Fibroblast of gingiva (primary cell): ENCODE results near the gene PCDH15.
"Not testable (repeated sequence)": the region's sequence is repeated elsewhere in the genome, so short reads cannot be mapped to it uniquely, and the experiment has no call there.

Experiments
- DNase-seq: peaks from one replicate; pipeline ENCODE4 v3.0.0-alpha.2; 2011; ENCODE audit warnings: low read depth

Gene PCDH15

DNA sequence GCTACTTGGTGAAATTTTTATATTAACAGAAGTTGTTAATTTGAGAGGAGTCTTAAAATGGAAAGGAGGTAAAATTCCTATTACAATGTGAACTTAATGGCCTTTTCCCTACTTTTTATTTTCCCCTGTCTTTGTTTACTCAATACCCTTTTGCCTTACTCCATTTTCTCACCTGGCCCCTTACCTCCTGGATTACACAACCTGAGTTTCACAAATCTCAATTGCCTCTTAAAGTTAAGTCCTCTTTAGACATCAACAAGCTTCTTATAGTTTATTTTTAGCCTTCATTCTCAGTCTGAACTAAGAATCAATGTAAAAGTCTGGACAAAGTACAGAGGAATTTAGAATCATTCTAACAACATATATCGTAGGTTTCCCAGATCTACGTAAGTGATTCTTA, 247.0 kb downstream of the PCDH15 start:
- DNase-seq = no peak

DNA sequence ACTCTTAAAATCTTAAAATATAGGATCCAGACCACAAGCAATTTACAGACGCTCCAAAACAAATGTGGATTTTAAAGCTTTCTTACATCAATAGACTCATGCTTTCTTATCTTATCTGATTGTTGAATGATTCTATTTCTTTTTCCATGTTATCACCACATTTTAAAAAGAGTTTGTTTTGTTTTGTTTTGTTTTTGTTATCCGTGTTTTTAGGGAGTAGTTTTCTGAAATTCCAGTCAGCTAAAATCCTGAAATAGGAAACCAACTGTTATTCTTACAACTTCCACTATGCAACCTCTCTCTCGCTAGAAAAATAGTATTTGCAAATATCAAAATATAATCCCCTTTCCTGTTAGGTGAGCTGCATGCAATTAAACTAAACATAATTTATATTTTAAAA, 251.0 kb downstream of the PCDH15 start:
- DNase-seq = no peak

DNA sequence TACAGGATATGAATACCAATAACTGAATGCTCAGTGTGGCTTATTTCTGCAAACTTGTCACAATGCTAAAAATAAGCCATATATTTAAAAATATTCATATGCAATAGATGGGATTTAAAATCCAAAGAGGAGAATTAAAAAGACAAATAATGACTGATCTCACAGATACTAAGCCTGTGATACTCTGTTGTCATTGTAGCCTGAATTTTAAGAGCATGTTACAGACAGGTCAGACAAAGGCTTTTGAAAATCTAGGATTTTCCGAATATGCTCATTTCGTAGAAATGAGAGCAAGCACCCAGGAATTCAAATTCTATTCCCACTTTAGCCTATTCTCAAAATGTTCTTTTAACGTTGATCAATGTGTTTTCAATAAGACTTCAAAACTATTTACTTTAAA, 269.7 kb downstream of the PCDH15 start:
- DNase-seq = no peak

DNA sequence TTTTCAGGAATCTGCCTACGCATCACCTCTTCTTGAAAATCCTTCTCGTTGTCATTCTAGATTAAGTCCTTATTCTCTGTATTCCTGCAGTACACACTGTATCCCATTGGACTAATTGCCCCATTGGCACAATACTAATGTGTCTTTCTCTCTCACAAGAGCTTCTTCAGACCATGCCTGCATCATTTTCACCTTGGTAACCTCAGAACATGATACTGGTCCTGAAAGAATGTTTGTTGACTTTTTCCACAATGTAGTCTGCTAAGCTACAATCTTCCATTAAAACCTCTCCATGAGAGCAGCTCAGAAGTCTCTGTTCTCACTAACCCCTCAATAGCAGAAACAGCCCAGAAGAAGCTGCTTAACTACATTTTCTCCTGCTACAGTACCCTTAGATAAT, 270.7 kb downstream of the PCDH15 start:
- DNase-seq = no peak

DNA sequence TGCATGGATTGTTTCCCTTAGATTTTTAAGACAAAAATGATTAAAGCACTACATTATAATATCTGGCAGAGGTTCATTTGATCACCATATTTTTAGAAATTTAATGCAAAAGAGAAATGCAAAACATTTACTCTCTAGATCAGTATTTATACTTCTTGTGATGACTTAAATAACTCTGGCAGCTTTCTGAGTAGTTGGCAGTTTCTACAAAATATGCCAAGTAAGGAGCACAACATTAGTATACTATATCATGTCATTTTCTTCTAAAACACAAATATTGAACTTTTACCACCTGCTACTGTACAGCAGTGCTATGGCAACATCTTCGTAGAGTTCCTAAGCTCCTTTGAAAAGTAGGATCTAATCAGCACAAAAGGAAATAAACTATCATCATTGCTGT, 275.2 kb downstream of the PCDH15 start:
- no peak for DNase-seq

DNA sequence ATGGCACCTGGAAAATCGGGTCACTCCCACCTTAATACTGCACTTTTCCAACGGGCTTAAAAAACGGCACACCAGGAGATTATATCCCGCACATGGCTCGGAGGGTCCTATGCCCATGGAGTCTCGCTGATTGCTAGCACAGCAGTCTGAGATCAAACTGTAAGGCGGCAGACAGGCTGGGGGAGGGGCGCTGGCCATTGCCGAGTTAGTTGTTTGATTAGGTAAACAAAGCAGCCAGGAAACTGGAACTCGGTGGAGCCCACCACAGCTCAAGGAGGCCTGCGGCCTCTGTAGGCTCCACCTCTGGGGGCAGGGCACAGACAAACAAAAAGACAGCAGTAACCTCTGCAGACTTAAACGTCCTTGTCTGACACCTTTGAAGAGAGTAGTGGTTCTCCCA, 285.8 kb downstream of the PCDH15 start:
- DNase-seq = not testable (repeated sequence)

DNA sequence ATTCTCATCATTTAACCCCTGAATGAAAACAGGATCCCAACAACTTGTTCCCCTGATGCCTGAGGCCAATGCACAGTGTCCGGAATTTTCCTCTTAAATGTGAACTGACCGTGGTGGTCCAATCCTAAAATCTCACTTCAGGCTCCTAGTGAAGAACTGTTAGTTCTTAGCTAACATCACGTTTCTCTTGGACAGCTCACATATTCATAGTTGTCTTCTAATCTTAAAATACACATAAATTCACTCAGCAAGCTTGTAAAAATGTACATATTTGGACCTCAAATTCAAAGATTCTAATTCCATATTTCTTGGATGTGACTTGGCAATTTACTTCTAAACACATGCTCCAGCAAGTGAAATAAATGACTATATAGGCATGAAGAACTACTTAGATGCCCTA, 297.2 kb downstream of the PCDH15 start:
- DNase-seq = no peak

DNA sequence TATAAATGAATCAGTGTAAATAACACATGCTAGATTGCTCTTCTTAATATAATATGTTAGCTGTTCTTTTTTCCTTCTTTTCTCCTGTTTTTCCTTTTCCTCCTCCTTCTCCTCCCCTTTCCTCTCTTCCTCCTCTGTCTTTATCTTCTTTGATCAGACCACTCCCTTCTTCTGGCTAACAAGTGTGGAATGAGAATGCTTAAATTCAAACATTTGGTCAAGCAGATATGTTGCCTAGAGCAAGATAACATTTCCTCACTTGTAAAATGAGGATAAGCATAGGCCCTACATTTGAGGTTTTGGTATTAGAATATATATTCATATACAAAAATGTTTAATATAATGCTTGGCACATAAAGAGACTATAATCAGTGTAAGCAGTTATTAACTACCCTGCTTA, 299.1 kb downstream of the PCDH15 start:
- DNase-seq = no peak

DNA sequence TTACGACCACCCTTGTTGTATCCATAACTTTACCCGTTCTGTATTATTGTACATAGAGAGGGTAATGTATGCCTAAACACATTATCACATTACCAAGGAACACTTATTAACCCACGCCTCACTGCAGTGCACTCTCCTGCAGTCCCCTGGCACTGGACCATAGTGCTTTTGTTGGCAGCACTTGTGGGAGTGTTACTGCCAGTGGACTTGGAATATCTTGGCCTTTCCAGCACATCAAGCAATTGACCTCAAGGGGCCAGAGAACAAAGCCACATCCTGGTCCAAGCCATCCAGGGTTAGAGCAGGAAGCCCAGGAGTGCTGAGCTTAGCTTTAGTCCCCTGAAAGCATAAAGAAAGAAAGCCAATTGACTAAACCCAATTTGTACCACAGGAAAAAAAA, 304.2 kb downstream of the PCDH15 start:
- DNase-seq = no peak

DNA sequence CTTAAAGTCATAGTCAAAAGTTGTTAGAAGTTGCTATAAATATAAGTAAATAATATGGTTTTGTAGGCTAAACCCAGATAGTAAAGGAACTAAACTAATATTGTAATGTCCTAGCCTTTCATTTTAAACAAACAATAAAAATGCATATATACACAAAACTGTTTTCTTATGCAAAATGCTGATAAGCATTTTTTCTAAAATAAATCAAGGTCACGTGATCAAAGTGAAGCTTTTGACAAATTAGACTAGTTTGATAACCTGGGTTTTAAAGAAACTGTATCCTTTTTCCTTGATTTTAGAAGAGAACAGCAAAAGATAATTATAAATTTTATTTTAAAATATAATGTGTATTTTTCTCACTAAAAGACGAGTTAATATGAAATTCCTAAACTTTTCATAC, 313.3 kb downstream of the PCDH15 start:
- DNase-seq = no peak

DNA sequence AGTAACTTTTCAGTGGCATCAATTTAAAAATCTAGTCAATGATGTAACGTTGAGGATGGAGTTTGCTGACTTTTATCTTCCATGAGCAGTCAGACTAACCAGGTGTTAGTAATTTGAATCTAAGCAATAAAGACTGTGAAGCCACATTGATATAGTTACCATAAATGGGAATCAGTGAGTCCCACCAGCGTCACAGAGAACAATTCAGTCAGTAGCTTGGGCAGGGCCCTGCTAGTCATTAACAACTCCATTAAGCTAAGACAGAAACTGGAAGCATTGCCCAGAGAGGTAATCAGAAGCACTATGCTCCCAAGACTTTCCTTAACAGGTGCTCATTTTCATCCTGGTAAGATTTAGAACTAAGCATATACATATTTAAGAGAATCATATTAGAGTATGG, 315.1 kb downstream of the PCDH15 start:
- DNase-seq = no peak

DNA sequence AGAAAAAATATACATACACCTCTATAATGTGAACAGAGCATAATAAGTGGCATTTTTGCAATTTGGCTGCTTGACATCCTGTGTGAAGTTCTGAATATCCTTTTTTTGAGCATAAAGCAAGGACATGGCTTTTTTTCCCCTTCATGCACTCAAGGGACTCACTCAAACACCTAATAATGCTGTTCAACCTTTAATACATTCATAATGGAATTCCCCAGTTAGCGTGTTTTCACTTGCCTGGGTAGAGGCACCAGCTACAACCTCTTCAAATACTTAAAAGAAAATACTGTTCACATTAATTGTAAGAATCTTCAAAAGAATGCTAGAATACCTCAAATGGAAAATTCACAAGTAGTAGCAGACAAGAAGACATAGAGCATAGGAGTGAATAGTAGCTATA, 316.8 kb downstream of the PCDH15 start:
- no peak for DNase-seq

DNA sequence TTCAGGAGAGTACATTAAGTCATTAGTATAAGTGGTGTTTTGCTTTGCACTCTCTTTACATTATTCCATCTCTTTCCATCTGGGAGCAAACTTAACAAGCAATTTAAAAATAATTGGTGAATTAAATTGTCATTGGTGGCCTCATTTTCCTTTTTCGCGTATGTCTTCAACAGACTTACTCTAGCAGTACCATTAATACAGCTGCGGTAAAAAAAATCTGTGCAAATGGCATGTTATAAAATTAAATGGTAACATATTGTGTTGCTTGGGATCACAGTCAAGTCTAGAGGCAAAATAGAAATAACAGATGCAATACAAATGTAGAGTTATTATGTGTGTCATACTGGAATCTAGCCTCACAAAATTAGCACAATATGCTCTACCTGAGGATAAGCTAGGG, 322.4 kb downstream of the PCDH15 start:
- DNase-seq = no peak

DNA sequence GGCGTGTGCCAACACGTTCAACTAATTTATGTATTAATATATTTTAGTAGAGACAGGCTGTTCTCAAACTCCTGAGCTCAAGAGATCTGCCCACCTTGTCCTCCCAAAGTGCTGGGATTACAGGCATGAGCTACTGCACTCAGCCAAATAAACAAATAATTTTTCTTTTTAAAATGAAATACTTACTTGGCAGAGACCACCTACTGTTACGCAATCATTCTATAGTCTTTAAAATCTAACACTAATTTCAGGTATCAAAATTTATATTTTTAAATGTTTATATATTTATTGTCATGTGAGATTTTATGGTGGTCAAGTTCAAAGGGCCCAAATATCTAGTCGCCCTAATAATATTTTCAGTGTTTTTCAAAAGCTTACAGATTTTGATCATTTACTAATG, 323.3 kb downstream of the PCDH15 start:
- DNase-seq = no peak

DNA sequence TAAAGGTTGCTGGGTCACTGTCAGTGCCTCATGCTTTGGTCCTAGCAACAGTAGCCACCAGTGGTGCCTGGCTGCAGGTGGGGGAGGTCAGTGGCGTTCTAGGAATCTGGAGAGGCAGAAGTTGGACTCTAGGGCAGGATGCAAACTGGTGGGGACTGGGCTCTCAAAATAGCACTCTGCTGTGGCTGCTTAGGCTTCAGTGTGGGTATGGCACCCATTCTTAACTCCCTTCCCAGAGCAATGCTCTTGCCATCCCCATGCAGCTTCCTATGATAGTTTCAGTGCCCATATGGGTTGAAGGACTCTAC, 330.8 kb downstream of the PCDH15 start:
- no peak for DNase-seq

DNA sequence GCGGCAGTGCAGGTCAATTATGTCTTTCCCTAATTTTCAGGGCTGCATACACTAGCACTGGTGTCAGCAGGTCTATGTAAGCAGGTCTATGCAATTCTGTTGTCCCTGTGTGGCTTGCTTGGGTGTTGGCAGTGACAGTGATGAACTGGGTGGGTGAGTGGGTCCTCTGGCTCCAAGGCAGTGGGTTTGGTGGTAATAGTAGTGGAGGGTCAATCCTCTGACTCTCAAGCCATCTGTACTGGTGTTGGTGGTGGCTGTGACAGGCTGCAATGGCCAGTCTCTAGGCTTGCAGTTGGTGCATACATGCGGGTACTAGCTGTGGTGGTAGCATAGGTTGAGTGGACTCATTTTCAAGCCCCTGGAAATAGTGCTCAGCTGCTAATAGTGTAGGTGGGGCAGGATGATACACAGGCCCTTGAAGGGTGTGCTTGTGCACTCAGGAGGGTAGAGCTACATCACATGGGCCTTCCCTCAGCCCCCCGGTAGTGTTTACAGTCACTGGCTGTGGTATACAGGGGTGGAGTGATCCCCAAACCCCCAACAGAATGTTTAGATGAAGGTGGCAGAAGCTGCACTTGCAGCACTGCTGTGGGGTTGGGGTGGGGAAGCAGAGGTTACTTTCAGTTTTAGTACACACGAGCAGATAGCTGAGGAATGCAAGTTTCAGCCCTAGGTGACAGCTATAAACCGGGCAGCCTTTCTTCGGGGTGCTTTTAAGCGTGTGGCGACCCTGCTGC, 331.3 kb downstream of the PCDH15 start:
- no peak for DNase-seq

DNA sequence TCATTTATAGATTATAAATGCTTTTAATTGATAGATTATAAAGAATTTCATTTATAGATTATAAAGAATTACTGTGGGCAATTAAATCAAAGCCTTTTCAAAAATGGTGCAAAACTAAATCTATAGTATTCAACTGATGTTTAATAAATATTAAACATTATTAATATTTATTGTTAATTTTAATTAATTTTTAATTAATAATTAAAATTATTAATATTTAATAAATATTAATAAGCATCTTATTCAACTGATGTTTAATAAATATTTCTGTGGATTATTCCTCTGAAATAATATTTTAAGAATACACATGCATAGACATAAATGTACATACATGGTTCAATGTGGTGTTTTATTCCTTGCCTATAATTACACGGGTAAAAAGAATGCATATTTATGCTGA, 346.8 kb downstream of the PCDH15 start:
- no peak for DNase-seq

DNA sequence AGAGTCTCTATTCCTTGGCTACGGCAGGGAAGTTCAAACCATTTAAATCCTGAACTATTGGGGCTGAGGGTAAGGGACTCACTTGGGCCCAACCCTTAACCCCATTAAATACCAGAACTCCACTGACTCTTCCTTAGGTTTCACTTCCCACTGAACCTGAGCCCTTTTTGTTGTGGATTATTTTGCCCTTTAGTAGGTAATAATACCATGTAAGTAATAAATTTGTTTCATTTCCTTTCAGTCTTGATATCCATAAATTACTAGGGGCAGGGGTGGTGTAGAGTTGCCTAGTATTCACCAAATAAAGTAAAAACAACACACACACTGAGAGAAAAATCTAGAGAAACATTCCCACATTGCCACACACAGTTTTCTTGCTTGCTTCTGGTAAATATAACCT, 352.0 kb downstream of the PCDH15 start:
- DNase-seq = no peak

DNA sequence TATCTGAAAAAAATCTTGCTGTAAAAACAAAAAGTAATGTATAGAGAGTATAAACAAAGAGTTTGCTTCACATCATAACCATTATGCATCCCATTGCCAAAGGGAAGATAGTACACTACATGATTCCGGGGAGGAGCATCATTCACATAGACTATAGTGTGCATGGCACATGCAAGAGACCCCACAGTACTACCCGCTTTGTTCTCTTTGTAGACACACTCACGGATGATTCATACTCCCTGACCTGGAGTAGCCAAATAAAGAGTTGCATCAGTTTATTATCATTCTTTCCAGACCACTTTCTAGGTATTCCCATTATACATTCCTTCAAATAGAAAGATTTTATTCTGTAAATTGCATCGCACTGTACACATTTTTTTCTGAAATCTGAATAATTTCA, 356.9 kb downstream of the PCDH15 start:
- DNase-seq = no peak

DNA sequence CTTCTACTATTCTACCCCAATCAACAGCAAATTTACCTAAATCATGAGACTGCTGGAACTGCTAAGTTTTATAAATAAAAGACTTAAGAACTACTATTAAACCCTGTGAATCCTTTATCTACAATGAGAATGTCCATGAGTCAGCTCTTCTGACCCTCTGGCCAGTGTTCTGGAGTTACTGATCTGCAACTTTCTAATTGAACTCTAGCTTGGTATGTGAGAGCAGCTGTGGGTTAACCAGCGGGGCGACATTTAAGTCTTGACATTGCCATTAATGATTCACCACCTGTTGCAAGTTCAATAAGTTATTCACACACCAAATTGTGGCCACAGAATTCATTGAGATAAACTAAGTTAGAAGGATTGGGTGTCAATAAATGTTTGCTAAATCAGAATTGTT, 359.8 kb downstream of the PCDH15 start:
- no peak for DNase-seq

DNA sequence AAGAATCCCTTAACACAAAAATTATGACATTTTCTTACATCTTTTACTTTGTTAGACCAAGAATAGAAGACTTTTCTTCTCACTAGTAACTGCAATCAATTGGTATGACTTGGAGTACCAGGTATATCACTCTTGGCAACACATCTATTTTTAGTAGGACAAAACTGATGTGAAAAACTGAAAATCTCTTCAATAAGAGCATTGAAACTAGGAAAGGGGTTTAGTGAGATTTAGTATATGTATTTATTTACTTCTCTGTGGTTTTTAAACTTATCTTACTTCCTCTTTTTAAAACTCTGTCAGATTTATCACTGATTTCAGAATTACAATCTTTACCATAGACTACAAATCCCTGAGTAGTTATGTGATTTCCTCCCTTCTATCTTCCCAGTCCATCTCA, 366.2 kb downstream of the PCDH15 start:
- no peak for DNase-seq

DNA sequence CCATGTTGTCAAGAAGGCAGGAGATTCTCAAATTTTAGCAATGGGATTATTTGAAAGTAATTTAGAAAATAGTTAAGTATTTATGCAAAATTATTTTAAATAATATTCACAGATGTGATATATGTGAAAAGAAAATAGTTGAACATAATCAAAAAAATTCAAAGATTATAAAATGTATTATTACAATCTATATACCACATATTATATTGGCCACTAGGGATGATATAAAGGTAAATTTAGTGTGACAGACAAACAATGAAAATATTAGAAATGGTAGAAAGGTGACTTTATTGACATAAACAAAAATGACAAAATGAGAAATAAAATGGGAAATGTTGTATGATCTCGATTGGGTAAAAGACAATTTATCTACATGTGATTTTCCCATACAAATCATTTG, 385.5 kb downstream of the PCDH15 start:
- DNase-seq = no peak

DNA sequence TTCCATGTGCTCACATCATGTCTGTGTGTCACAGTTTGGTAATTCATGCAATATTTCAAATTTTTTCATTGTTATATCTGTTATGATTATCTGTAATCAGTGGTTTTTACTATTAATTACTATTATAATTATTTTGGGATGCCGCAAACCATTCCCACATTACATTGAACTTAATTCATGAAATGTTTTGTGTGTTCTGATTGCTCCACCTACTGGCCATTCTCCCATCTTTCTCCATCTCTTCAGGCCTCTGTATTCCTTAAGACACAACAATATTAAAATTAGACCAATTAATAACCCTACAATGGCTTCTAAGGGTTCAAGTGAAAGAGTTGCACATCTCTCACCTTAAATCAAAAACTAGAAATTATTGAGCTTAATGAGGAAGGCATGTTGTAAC, 398.5 kb downstream of the PCDH15 start:
- DNase-seq = no peak

DNA sequence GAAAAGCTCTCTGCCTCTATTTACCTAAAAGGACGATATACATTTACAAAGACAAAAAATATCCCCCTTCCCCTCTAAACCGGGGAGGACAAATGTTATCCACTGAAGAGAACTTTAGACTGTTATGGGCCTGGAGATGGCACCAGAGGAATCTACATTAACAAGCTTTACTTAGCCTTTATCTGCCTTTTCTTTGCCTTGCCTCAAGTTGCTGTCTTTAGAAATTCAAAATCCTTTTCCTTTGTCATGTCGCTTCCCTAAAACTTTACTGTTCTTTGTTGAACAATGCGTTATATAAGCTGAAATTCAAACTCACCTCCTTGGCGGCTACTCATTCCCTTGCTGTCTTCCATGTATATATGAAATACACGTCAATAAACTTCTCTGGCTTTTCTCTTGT, 405.0 kb downstream of the PCDH15 start:
- DNase-seq = no peak

DNA sequence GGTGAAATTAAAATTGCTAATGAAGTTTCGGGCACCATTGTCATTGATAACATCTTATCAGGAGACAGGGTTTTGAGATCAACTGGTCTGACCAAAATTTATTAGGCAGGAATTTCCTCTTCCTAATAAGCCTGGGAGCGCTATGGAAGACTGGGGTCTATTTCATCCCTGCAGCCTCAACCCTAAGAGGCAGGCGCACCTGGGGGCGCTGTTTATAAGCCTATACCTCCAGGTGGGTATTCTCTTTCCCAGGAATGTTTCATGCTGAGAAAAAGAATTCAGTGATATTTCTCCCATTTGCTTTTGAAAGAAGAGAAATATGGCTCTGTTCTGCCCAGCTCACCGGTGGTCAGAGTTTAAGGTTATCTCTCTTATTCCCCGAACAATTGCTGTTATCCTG, 406.4 kb downstream of the PCDH15 start:
- not testable (repeated sequence) for DNase-seq
